GM18951 (cell line): Measurements from ENCODE around the gene BABAM2.
"Not testable (repeated sequence)": the region's sequence is repeated elsewhere in the genome, so short reads cannot be mapped to it uniquely, and the experiment has no call there.

ENCODE experiments used
- POLR2A ChIP-seq: IDR thresholded peaks from 4 replicates; pipeline ENCODE4 v1.6.1; 2011; ENCODE audit warnings: mild to moderate bottlenecking; ENCODE audit not compliant: insufficient read length, insufficient read depth; ENCODE audit errors: extremely low read depth
- in situ Hi-C: fragments of 300-500 bp; cut with MboI; formaldehyde crosslinking; loops from one replicate; pipeline ENCODE4 v1.12.0; 2022; ENCODE audit warnings: low sequenced_read_pairs, mixed read lengths, inconsistent platforms; ENCODE audit not compliant: unreplicated experiment

BABAM2 gene

DNA sequence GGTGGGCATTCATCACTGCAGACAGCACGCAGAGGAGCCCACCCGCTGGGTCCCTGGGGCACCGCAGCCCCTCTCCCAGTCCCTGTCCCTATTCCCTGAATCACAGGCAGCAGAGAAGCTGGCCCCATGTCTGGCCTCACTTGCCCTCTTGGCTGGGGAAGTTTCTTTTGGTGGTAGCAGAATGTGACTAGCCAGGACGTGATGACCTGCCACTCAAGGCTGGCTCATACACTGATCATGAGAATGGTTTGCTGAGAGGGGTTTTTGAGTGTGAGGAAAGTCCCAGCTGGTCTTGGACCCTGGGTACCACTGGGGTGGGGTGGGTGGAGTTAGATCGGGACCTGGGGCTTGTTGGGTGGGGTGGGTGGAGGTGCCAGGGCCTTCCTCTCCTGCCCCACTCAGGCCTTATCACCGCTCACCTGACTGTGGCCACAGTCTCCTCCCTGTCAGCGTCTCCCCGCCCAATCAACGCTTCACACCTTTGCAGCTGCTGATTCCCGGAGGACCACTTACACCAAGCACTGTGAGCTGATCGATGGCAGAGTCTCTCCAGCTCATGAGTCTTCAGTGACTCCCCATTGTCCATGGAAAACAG is 473.3 kb downstream of the BABAM2 start:
- in situ Hi-C loops, result no loop called here
- no peak for TF ChIP-seq POLR2A

DNA sequence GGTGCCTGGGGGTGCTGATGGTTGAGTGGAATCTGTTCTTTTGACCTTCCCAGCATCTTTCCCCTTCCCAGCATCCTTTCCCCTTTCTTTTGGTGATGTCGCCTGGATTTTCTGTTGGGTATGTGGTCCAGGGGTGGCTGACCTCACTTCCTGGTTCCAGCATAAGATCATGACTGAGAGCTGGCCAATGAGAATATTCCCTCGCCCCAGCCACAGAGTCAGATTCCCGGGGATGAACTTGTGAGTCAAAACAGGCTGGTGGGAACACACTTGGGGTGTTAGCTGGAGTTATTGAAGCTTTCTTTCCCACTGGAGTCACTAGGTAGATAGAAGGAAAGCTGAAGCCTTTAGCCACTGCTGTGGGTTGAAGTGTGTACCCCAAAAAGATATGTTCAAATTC is 474.1 kb downstream of the BABAM2 start:
- no peak for TF ChIP-seq POLR2A
- in situ Hi-C loops, result no loop called here

DNA sequence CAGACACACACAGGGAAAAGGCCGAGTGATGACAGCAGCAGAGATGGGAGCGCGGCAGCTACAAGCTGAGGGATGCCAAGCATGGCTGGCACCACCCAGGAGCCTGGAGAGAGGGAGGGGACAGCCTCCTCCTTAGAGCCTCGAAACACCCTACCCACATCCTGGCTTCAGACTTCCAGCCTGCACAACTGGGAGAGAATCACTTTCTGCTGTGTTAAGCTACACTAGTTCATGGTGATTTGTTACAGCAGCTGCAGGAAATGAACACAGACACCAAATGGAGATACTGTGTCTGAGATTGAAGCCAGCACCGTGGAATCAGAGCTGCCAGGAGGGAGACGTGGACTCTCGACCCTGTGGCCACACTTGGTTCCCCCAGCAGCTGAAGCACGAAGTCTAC is 474.6 kb downstream of the BABAM2 start:
- TF ChIP-seq POLR2A, result no peak
- in situ Hi-C loops, result no loop called here

GRCh38 chr2:28366149-28366495 is 475.6 kb downstream of the BABAM2 start:
- TF ChIP-seq POLR2A, result no peak
- in situ Hi-C loops, result no loop called here

DNA sequence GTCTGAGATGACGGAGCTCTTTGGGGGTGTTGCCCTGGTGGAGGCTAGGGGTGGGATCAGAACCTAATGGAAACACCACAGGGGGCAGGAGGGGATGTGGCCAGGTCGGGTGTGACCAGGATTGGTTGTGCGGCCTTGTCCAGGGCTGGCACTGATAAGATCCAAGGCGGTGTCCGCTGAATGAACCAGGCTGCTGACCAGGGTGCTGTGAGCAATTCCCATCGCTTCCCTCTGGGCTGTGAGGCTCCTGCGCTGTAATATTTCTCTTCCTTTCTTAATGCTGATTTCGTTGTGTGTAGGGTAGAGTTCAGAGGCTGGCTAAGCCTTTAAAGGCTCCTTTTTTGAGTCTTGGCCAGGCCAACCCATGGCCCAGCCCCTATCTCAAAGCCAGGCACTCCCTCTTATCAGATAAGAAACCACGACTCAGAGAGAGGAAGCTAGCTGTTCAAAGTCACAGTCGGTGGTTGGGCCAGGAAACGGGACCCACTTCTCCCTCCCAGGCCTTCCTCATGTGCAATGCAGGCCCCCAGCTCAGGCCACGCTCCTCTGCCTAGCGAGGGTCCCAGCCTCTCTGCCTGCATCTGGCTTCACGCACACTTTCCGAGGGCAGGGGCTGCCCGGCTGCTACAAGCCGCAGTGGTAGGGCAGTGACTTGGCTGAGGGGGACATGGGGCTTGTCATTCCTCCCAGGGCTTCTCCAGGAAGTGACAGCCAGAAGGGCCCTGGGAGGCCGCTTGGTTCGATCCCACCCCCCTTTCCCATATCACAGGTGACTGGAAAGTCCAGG is 476.2 kb downstream of the BABAM2 start:
- in situ Hi-C loops, result no loop called here
- no peak for TF ChIP-seq POLR2A

GRCh38 chr2:28367667-28368356 is 477.3 kb downstream of the BABAM2 start:
- no peak for TF ChIP-seq POLR2A
- in situ Hi-C loops, result no loop called here

GRCh38 chr2:28368357-28368798 is 477.8 kb downstream of the BABAM2 start:
- no peak for TF ChIP-seq POLR2A
- in situ Hi-C loops, result no loop called here

GRCh38 chr2:28369358-28369757 is 478.8 kb downstream of the BABAM2 start:
- no peak for TF ChIP-seq POLR2A
- in situ Hi-C loops, result no loop called here

DNA sequence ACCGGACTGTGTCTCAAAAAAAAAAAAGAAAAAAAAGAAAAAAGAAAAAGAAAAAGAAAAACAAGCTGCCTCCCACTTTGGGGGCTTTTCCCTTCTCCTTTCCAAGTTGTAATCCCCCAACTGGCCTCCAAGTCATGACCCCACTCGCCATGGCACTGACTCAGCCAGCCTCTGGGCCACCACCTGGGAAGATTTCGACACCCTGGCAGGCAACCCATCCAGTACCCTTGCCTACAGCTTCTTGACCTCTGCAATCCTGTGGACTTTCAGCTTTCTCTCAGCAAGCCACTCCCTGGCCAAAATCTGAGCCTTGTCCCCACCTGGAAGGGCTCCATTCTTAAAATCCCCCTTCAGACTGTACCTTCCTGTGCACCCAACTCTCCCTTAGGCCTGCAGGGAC is 479.8 kb downstream of the BABAM2 start:
- in situ Hi-C loops, result no loop called here
- TF ChIP-seq POLR2A, result no peak

DNA sequence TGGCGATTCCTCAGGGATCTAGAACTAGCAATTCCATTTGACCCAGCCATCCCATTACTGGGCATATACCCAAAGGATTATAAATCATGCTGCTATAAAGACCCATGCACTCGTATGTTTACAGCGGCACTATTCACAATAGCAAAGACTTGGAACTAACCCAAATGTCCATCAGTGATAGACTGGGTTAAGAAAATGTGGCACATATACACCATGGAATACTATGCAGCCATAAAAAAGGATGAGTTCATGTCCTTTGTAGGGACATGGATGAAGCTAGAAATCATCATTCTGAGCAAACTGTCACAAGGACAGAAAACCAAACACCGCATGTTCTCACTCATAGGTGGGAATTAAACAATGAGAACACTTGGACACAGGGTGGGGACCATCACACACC is 481.2 kb downstream of the BABAM2 start:
- in situ Hi-C loops, result not testable (repeated sequence)

GRCh38 chr2:28373854-28374253 is 483.3 kb downstream of the BABAM2 start:
- in situ Hi-C loops, result no loop called here

GRCh38 chr2:28374331-28374730 is 483.8 kb downstream of the BABAM2 start:
- in situ Hi-C loops, result no loop called here
- TF ChIP-seq POLR2A, result no peak

More at GRCh38 chr2:28373854-28374253, 483.3 kb downstream of the BABAM2 start:
- TF ChIP-seq POLR2A, result no peak

- in situ Hi-C loops, result no loop called here
Measured at GRCh38 chr2:28375236-28375635, 484.7 kb downstream of the BABAM2 start.

GRCh38 chr2:28375742-28376631 is 485.5 kb downstream of the BABAM2 start:
- no peak for TF ChIP-seq POLR2A
- in situ Hi-C loops, result no loop called here

More at GRCh38 chr2:28375236-28375635, 484.7 kb downstream of the BABAM2 start:
- no peak for TF ChIP-seq POLR2A
